Chondrocyte (in vitro differentiated cells): Measurements from ENCODE around the gene NCOA1. TPM values are rescaled to one million over a fixed set of nuclear protein-coding genes. Genes with fewer than 3 reads are reported as not detected.

ENCODE experiments used
- DNase-seq: peaks from one replicate; pipeline ENCODE4 v3.0.0; 2021; ENCODE audit warnings: mixed read lengths, low spot score
- H3K27ac Mint-ChIP-seq: one replicate; pipeline ENCODE4 v1.8.0; 2021; ENCODE audit warnings: mild to moderate bottlenecking, moderate library complexity, mixed read lengths; ENCODE audit not compliant: unreplicated experiment
- H3K27me3 Mint-ChIP-seq: 2 replicates; pipeline ENCODE4 v1.8.0; 2021; ENCODE audit warnings: low read depth, mixed read lengths
- H3K36me3 Mint-ChIP-seq: 2 replicates; pipeline ENCODE4 v1.8.0; 2021; ENCODE audit warnings: low read depth, mixed read lengths
- H3K4me1 Mint-ChIP-seq: 2 replicates; pipeline ENCODE4 v1.8.0; 2021; ENCODE audit warnings: low read depth, mild to moderate bottlenecking, mixed read lengths
- H3K4me3 Mint-ChIP-seq: one replicate; pipeline ENCODE4 v1.8.0; 2021; ENCODE audit warnings: mild to moderate bottlenecking, moderate library complexity, mixed read lengths; ENCODE audit not compliant: unreplicated experiment
- H3K9me3 Mint-ChIP-seq: 2 replicates; pipeline ENCODE4 v1.8.0; 2021; ENCODE audit warnings: low read depth, mixed read lengths
- total RNA-seq: library from RNA; stranded (reverse); gene quantifications from 3 replicates; pipeline ENCODE4 v1.2.1, GENCODE V29; 2021
- TF ChIP-seq, protein P1 (sequence below): fragments of 200-600 bp; sonication (generic); IDR thresholded peaks from 2 replicates; pipeline ENCODE4 v1.5.0; 2021; ENCODE audit warnings: antibody characterized with exemption, mild to moderate bottlenecking, moderate library complexity

NCOA1 gene
- total RNA-seq, 1 donor from 2014 or later: 20.3 TPM

DNA sequence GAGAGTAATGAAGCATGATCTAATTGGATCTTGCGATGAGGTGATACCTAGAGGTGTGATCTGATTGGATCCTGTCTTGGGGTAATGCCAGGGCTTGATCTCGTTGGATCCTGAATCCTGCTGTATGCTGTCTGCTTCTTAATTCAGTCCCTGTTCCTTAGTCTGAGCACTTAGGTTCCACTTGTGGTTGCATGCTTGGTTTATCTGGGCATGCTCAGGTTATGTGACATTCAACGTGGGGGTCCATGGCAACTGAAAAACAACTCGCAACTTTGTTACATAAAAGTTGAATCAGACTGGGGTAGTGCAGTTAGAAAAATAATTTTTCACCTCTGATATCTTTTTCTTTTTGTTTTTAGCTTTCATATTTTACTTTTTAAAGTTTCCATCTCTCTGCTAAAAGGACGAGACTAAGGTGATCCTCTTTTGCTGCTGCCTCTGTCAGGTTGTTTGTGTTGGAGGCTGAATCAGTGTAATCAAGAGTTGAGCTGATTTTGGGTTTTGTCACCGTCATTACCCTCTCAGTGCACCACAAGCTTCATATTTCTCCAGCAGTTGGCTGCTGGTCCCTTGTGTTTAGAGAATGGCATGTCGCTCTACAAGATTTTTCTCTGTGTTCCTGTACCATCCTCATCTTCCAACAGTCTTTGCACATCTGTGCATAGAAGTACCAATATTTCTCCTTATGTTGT, 67.9 kb downstream of the NCOA1 start:
- TF ChIP-seq, protein P1, sequence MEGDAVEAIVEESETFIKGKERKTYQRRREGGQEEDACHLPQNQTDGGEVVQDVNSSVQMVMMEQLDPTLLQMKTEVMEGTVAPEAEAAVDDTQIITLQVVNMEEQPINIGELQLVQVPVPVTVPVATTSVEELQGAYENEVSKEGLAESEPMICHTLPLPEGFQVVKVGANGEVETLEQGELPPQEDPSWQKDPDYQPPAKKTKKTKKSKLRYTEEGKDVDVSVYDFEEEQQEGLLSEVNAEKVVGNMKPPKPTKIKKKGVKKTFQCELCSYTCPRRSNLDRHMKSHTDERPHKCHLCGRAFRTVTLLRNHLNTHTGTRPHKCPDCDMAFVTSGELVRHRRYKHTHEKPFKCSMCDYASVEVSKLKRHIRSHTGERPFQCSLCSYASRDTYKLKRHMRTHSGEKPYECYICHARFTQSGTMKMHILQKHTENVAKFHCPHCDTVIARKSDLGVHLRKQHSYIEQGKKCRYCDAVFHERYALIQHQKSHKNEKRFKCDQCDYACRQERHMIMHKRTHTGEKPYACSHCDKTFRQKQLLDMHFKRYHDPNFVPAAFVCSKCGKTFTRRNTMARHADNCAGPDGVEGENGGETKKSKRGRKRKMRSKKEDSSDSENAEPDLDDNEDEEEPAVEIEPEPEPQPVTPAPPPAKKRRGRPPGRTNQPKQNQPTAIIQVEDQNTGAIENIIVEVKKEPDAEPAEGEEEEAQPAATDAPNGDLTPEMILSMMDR: no peak
- Mint-ChIP-seq H3K27me3 (no peaks in the 10 kb centered on the region), H3K36me3 (peaks cover 6% of the 10 kb centered on the region), H3K27ac (no peak overlapping the region), H3K9me3 (peaks cover 10% of the 10 kb centered on the region), H3K4me1 (peaks cover 26% of the 10 kb centered on the region), H3K4me3 (no peak overlapping the region)
- DNase-seq: no peak

- no peak for DNase-seq
- Mint-ChIP-seq H3K4me1 (peaks cover 26% of the 10 kb centered on the region), H3K4me3 (peak overlapping the region; percentile 1)
These were observed 68.5 kb downstream of the NCOA1 start for GRCh38 chr2:24559473-24560113.

DNA sequence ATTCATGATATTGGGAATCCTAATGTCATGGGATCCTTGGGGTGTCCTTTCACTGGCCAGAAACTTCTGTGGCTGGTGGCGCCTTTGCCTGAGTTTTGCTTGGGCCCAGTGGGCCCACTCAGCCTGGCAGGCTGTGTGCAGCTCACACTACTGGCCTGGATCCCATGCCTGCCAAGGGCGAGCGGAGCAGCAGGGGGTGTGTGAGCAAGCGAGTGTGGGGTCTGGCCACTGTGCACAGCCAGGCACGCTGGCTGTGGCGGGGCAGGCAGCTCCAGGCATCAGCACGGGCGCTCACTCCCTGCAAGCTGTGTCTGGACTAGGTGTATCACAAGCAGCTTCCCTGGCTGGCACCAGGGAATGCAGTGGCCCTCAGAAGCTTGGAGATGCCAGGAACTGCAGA, 74.5 kb downstream of the NCOA1 start:
- no peaks in the 10 kb centered on the region for H3K27me3 Mint-ChIP-seq
- peaks cover 4% of the 10 kb centered on the region for H3K4me1 Mint-ChIP-seq
- no peak overlapping the region for H3K27ac Mint-ChIP-seq
- H3K36me3 Mint-ChIP-seq: no peaks in the 10 kb centered on the region
- DNase-seq: no peak
- H3K9me3 Mint-ChIP-seq: no peaks in the 10 kb centered on the region
- H3K4me3 Mint-ChIP-seq: no peak overlapping the region
- TF ChIP-seq, protein P1: no peak

More at GRCh38 chr2:24559473-24560113, 68.5 kb downstream of the NCOA1 start:
- TF ChIP-seq, protein P1: no peak
- no peaks in the 10 kb centered on the region for H3K27me3 Mint-ChIP-seq
- peak overlapping the region; percentile 57 for H3K27ac Mint-ChIP-seq
- H3K36me3 Mint-ChIP-seq: peaks cover 6% of the 10 kb centered on the region
- peaks cover 10% of the 10 kb centered on the region for H3K9me3 Mint-ChIP-seq

DNA sequence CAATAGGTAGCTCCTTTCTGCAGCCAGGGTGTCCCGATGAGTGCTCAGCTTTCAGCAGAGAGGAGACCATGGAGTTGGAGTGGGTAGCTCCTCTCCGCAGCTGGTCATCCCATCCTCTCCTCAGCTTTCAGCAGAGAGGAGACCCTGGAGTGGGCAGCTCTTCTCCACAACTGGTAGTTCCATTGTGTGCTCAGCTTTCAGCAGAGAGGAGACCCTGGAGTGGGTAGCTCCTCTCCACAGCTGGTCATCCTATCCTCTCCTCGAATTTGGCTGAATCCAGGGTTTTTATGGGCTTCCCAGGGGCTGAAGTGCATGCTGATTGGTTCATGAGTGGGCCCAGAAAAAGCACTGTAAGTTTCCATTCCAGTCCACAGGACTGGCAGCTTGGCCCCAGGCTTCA, 75.2 kb downstream of the NCOA1 start:
- TF ChIP-seq, protein P1: no peak
- no peak overlapping the region for H3K27ac Mint-ChIP-seq
- no peaks in the 10 kb centered on the region for H3K9me3 Mint-ChIP-seq
- H3K4me3 Mint-ChIP-seq: no peak overlapping the region
- no peak for DNase-seq
- H3K27me3 Mint-ChIP-seq: no peaks in the 10 kb centered on the region
- H3K36me3 Mint-ChIP-seq: no peaks in the 10 kb centered on the region
- H3K4me1 Mint-ChIP-seq: peaks cover 3% of the 10 kb centered on the region

DNA sequence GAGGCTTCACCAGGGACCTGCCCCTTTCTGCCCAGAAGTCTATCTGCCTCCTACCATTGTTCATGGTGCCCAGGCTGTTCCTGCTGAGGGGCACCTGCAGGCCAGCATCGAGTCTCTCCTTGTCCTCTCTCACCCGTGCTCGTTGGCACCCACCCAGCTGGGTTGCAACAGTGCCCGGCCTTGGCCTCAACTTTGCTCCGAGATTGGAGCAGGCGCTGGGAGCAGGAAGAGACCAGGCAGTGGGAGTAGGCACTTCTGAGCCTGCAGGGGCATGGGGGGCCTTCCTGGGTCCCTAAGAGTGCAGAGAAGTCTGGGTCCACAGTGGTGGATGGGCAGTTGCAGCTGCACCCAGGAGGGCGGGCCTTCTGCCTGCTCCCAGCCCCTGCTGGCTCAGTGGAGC, 75.6 kb downstream of the NCOA1 start:
- Mint-ChIP-seq H3K36me3 (no peaks in the 10 kb centered on the region), H3K9me3 (no peaks in the 10 kb centered on the region), H3K27me3 (no peaks in the 10 kb centered on the region), H3K27ac (no peak overlapping the region), H3K4me1 (peaks cover 3% of the 10 kb centered on the region), H3K4me3 (no peak overlapping the region)
- no peak for DNase-seq
- TF ChIP-seq, protein P1: no peak
